Activated CD4-positive, alpha-beta T cell treated with anti-CD3 and anti-CD28 coated beads, Interleukin-2, amount 10 ng/mL, durations not matched to agents 7 days and 5 days (primary cell): ENCODE data around the gene LRRN3. TPM values are rescaled to one million over a fixed set of nuclear protein-coding genes. Genes with fewer than 3 reads are reported as not detected.

ENCODE experiments used
- CTCF ChIA-PET: fragments of 350-600 bp; sonication (Branson Sonifier 250); formaldehyde crosslinking; loops from one replicate; lab custom pipeline; 2021; ENCODE audit warnings: antibody characterized with exemption; lab: Charles Lee
- POLR2A ChIA-PET: fragments of 350-600 bp; sonication (Branson Sonifier 250); formaldehyde crosslinking; loops from one replicate; lab custom pipeline; 2021; ENCODE audit warnings: antibody characterized with exemption; lab: Charles Lee
- DNase-seq: peaks from one replicate; pipeline ENCODE4 v3.0.0-alpha.2; 2020
- H3K27ac Mint-ChIP-seq: one replicate; pipeline ENCODE4 v1.8.0; 2021; ENCODE audit warnings: mild to moderate bottlenecking, moderate library complexity, mixed read lengths
- H3K27me3 Mint-ChIP-seq: one replicate; pipeline ENCODE4 v1.8.0; 2021; ENCODE audit warnings: mixed read lengths
- H3K36me3 Mint-ChIP-seq: one replicate; pipeline ENCODE4 v1.8.0; 2021; ENCODE audit warnings: low read depth, mixed read lengths
- H3K4me1 Mint-ChIP-seq: one replicate; pipeline ENCODE4 v1.8.0; 2021; ENCODE audit warnings: mixed read lengths
- H3K4me3 Mint-ChIP-seq: one replicate; pipeline ENCODE4 v1.8.0; 2021; ENCODE audit warnings: mild to moderate bottlenecking, moderate library complexity, mixed read lengths
- H3K9me3 Mint-ChIP-seq: one replicate; pipeline ENCODE4 v1.8.0; 2021; ENCODE audit warnings: mixed read lengths
- total RNA-seq, 2 experiments: library from RNA; stranded (reverse); gene quantifications; one replicate each; pipeline ENCODE4 v1.2.3, GENCODE V29; 2021

The LRRN3 gene
- total RNA-seq, 2 experiments from 2014 or later = 211 to 262 TPM

- no peaks in the 10 kb centered on the region for H3K27me3 Mint-ChIP-seq
Observed at GRCh38 chr7:111096997-111097396, 6.1 kb downstream of the LRRN3 start.

GRCh38 chr7:111098011-111098925, 7.3 kb downstream of the LRRN3 start:
- Mint-ChIP-seq H3K36me3 (peaks cover 85% of the 10 kb centered on the region), H3K27ac (peak overlapping the region; percentile 50), H3K27me3 (no peaks in the 10 kb centered on the region), H3K9me3 (no peaks in the 10 kb centered on the region), H3K4me1 (peaks cover 65% of the 10 kb centered on the region), H3K4me3 (peak overlapping the region; percentile 99)
- peak; percentile 73 for DNase-seq
- ChIA-PET POLR2A (no interaction called here), CTCF (interaction anchor here (0.6 to 1.9 kb wide), 19 partner anchors 8 to 624 kb away, joined by 3 to 8 read pairs (median 3); partner anchors contain the start of gene LRRN3)

More at GRCh38 chr7:111096997-111097396, 6.1 kb downstream of the LRRN3 start:
- H3K4me1 Mint-ChIP-seq = peaks cover 60% of the 10 kb centered on the region
- ChIA-PET POLR2A (no interaction called here), CTCF (interaction anchor here (1.1 to 1.3 kb wide), 2 partner anchors 12 to 24 kb away, joined by 3 to 4 read pairs; no protein-coding TSS in a partner anchor)
- H3K9me3 Mint-ChIP-seq = no peaks in the 10 kb centered on the region
- H3K27ac Mint-ChIP-seq = peak overlapping the region; percentile 33
- peaks cover 88% of the 10 kb centered on the region for H3K36me3 Mint-ChIP-seq
- H3K4me3 Mint-ChIP-seq = peak overlapping the region; percentile 99
- no peak for DNase-seq

GRCh38 chr7:111098926-111099250, 8.0 kb downstream of the LRRN3 start:
- H3K4me1 Mint-ChIP-seq = peaks cover 69% of the 10 kb centered on the region

DNA sequence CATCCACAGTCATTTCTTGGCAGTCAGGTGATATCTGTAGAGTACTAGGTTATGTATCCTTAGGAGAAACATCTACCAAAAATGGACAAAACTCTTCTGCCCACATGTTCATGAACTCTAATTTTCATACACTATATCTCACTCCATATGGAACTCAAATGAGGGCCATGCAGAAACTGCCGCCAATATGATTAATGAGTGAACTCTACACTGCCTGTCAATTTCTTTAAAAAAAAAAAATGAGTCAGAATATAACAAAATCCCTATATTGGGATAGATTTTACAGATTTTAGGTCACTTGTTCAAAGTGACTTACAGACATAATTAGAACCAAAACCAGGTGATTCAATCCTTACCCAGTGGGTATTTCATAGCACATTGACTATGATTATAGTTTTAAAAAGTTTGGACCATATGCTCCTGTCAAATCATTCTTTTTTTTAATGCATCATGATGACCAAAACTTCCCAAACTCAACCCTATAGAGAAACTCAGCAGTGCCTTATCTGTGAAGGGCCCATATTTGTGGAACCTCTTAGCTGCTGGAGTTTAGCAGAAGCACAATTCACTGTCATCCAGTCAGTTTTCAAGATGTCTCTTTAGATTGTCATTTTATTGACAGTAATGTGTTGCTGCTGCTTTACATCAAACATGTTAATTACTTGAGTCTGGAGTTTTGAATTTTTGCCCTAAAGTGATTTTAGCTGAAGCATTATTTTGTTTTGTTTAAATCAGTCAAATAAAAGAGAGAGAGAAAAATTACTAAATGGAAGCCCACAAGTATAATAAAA, 11.1 kb downstream of the LRRN3 start:
- Mint-ChIP-seq H3K27ac (no peak overlapping the region), H3K36me3 (peaks cover 82% of the 10 kb centered on the region), H3K4me3 (peak overlapping the region; percentile 29), H3K27me3 (no peaks in the 10 kb centered on the region), H3K4me1 (peaks cover 78% of the 10 kb centered on the region), H3K9me3 (no peaks in the 10 kb centered on the region)
- CTCF ChIA-PET = no interaction called here
- no peak for DNase-seq
- POLR2A ChIA-PET = no interaction called here

More at GRCh38 chr7:111098926-111099250, 8.0 kb downstream of the LRRN3 start:
- CTCF ChIA-PET = interaction anchor here (0.5 to 1.9 kb wide), 22 partner anchors 8 to 625 kb away, joined by 3 to 8 read pairs (median 3); partner anchors contain the start of gene LRRN3
- H3K9me3 Mint-ChIP-seq = no peaks in the 10 kb centered on the region
- H3K27ac Mint-ChIP-seq = peak overlapping the region; percentile 31
- POLR2A ChIA-PET = no interaction called here
- peaks cover 85% of the 10 kb centered on the region for H3K36me3 Mint-ChIP-seq
- H3K4me3 Mint-ChIP-seq = peak overlapping the region; percentile 99
- DNase-seq = no peak
- no peaks in the 10 kb centered on the region for H3K27me3 Mint-ChIP-seq

DNA sequence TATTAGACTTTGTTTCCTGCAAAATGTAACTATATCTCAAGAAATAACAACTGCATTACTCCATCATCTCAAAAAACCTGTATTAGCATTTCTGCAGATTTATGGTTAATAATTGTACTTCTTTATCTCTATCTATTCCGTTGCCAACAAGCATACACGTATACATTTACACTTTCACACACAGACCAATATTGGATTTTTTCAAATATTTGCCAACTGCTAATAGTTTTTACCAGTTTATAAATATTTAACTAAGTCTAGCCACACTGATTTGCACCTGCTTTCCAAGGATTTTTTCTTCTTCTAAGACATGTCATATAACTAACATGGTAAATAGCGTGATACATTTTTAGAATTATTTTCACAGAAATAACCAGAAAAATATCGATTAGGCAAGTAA, 12.2 kb downstream of the LRRN3 start:
- Mint-ChIP-seq H3K27me3 (no peaks in the 10 kb centered on the region), H3K9me3 (no peaks in the 10 kb centered on the region), H3K27ac (no peak overlapping the region), H3K4me1 (peaks cover 81% of the 10 kb centered on the region), H3K36me3 (peaks cover 81% of the 10 kb centered on the region), H3K4me3 (no peak overlapping the region)
- ChIA-PET POLR2A (no interaction called here), CTCF (no interaction called here)
- DNase-seq = no peak

DNA sequence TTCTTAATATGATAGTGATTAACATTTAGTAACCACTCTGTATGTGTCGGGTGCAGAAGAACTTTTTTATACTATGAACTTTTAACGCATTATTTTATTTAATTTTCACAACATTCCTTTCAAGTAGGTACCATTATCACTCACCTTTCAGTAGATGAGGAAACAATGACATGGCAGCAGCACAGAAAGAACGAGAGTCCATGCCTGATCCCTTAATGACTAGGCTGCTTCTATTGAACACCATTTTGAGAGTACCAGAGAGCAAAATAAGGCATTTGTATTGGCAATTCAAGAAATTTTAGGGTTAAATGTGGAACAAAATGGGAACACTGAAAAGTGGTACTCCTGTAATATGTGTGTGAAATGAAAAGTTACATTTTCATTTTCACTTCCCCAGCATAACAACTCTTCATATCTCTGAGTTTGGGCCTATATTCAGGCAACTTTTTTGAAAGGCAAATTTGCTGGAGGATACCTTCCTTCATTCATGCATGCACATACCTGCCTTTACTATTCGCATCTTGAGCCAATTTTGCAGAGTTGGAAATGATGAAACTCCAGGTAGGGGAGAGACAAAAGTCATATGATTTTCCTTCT, 12.8 kb downstream of the LRRN3 start:
- H3K27me3 Mint-ChIP-seq = no peaks in the 10 kb centered on the region
- H3K4me3 Mint-ChIP-seq = peak overlapping the region; percentile 9
- ChIA-PET POLR2A (no interaction called here), CTCF (no interaction called here)
- peaks cover 76% of the 10 kb centered on the region for H3K4me1 Mint-ChIP-seq
- H3K9me3 Mint-ChIP-seq = no peaks in the 10 kb centered on the region
- H3K36me3 Mint-ChIP-seq = peaks cover 76% of the 10 kb centered on the region
- H3K27ac Mint-ChIP-seq = no peak overlapping the region
- DNase-seq = no peak

GRCh38 chr7:111104710-111105109, 13.8 kb downstream of the LRRN3 start:
- Mint-ChIP-seq H3K27me3 (no peaks in the 10 kb centered on the region), H3K9me3 (no peaks in the 10 kb centered on the region), H3K36me3 (peaks cover 76% of the 10 kb centered on the region), H3K4me3 (no peak overlapping the region), H3K4me1 (peaks cover 71% of the 10 kb centered on the region), H3K27ac (no peak overlapping the region)
- ChIA-PET POLR2A (no interaction called here), CTCF (interaction anchor here (1.7 kb wide), 1 partner anchor 9 kb away, joined by 4 read pairs; no protein-coding TSS in a partner anchor)
- no peak for DNase-seq

DNA sequence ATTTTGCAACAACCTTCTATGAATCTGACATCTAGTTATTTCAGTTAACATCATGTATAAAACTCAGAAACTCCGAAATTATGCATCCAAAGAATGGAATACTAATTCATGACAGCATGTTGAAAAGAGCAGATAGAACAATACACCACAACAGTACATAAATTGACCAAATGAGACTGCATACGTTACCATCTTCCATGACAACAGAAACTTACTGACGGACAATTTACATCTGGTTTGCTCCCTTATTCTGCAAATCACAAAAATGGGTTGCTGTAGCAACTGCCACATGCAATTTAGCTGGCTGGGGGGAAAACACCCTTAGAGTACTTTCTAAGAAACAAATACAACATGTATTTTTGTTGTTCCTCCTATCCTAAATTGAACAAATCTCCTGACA, 14.3 kb downstream of the LRRN3 start:
- ChIA-PET POLR2A (no interaction called here), CTCF (interaction anchor here (0.7 to 1.7 kb wide), 2 partner anchors 10 to 578 kb away, joined by 3 to 4 read pairs; no protein-coding TSS in a partner anchor)
- no peaks in the 10 kb centered on the region for H3K27me3 Mint-ChIP-seq
- DNase-seq = no peak
- H3K27ac Mint-ChIP-seq = no peak overlapping the region
- peaks cover 77% of the 10 kb centered on the region for H3K36me3 Mint-ChIP-seq
- H3K4me3 Mint-ChIP-seq = no peak overlapping the region
- peaks cover 66% of the 10 kb centered on the region for H3K4me1 Mint-ChIP-seq
- H3K9me3 Mint-ChIP-seq = no peaks in the 10 kb centered on the region

DNA sequence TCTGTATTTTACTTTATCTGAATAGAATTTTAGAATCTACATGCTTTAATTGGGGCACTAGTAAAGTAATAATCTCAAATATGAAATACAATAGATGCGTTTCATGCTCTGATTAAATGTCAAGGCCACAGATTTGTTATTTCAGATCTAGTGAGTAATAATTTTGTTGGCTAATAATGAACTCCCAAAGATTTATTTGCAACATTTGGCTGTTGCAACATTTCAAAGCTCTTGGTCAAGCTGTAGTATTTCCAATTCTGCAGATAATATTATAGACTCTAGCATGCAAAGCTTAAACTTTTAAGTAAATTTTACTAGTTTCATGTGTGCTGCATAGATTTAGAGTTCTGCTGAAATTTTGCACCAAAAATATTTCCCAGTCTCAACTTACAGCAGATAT, 16.7 kb downstream of the LRRN3 start:
- no peak for DNase-seq
- Mint-ChIP-seq H3K27ac (no peak overlapping the region), H3K36me3 (peaks cover 77% of the 10 kb centered on the region), H3K27me3 (no peaks in the 10 kb centered on the region), H3K4me1 (peaks cover 61% of the 10 kb centered on the region), H3K4me3 (no peak overlapping the region), H3K9me3 (no peaks in the 10 kb centered on the region)
- ChIA-PET CTCF (interaction anchor here (2.5 kb wide), 1 partner anchor 9 kb away, joined by 7 read pairs; no protein-coding TSS in a partner anchor), POLR2A (no interaction called here)

- Mint-ChIP-seq H3K27me3 (no peaks in the 10 kb centered on the region), H3K36me3 (peaks cover 78% of the 10 kb centered on the region), H3K4me3 (no peak overlapping the region), H3K27ac (no peak overlapping the region), H3K4me1 (peaks cover 62% of the 10 kb centered on the region), H3K9me3 (no peaks in the 10 kb centered on the region)
- ChIA-PET POLR2A (no interaction called here), CTCF (interaction anchor here (2.5 to 2.9 kb wide), 2 partner anchors 9 to 14 kb away, joined by 7 to 10 read pairs; no protein-coding TSS in a partner anchor)
- no peak for DNase-seq
Observed at GRCh38 chr7:111108000-111108399, 17.1 kb downstream of the LRRN3 start.

DNA sequence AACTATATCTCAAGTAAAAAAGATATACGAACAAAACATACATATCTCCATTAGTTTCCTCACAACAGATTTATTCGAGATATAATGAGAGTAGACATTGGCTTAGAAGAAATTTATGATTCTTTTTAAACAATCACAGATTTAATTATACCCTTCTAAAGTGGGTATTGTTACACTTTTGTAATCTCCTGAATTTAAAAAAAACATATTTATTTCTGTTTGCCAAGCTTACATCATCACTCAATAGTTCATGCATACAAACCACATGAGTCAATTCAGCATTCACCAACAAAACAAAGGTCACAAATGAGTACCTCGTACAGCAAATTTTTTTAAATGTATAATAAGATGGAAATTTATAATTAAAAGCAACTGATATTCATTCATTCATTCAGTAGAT, 17.6 kb downstream of the LRRN3 start:
- Mint-ChIP-seq H3K27ac (no peak overlapping the region), H3K4me1 (peaks cover 60% of the 10 kb centered on the region), H3K27me3 (no peaks in the 10 kb centered on the region), H3K4me3 (no peak overlapping the region), H3K9me3 (no peaks in the 10 kb centered on the region), H3K36me3 (peaks cover 78% of the 10 kb centered on the region)
- DNase-seq = no peak
- CTCF ChIA-PET = interaction anchor here (2.5 to 2.9 kb wide), 2 partner anchors 10 to 15 kb away, joined by 7 to 10 read pairs; no protein-coding TSS in a partner anchor
- POLR2A ChIA-PET = no interaction called here

- H3K9me3 Mint-ChIP-seq = no peaks in the 10 kb centered on the region
- H3K4me1 Mint-ChIP-seq = peaks cover 40% of the 10 kb centered on the region
- peaks cover 73% of the 10 kb centered on the region for H3K36me3 Mint-ChIP-seq
- CTCF ChIA-PET = interaction anchor here (0.6 to 1.2 kb wide), 2 partner anchors 14 to 190 kb away, joined by 3 to 5 read pairs; no protein-coding TSS in a partner anchor
- H3K4me3 Mint-ChIP-seq = no peak overlapping the region
- no peak overlapping the region for H3K27ac Mint-ChIP-seq
- H3K27me3 Mint-ChIP-seq = no peaks in the 10 kb centered on the region
- DNase-seq = no peak
- POLR2A ChIA-PET = no interaction called here
Observed at GRCh38 chr7:111112439-111112838, 21.5 kb downstream of the LRRN3 start.
